Stomach (tissue), 4 donors: Measurements from ENCODE around the gene HPGDS.

ENCODE experiments used
- POLR2A ChIP-seq, 4 donors: fragments of 450-650 bp; IDR thresholded peaks; one replicate each; pipeline ENCODE4 v1.6.1; 2016; ENCODE audit warnings: antibody characterized with exemption in 4 of 4, control low read depth in 2 of 4, mild to moderate bottlenecking in 1 of 4, moderate library complexity in 1 of 4
- TF ChIP-seq, protein P1 (sequence below), 7 experiments: fragments of 450-650 bp in 4 of 7; fragments of 200-600 bp in 3 of 7; sonication (generic) in 3 of 7; IDR thresholded peaks; one replicate each; pipeline ENCODE4 v1.5.1; 2016 to 2019; ENCODE audit warnings: antibody characterized with exemption in 7 of 7, control low read depth in 2 of 7, mild to moderate bottlenecking in 1 of 7

DNA sequence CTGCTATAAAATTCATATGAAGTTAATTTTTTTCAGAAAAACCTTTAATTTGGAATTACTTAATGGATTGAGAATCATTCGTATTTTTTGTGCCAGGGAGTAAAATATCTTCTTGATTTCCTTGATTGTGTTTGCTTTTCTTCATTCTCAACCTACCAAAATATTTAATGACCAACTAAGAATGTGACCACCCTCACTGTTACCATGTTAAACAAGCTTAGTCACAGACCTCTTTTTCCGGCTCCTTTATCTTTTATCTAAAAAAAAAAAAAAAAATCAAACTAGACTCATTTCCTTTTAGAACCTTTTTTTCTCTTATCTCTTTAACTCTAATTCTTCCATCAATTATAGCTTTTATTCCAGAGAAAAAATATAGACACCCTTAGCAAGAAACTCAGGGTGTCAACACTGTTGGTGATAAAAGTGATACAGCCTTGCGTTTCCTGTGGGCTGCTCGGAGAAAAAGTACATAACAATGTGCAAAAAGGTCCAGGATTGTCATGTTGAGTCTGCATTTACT is 20.6 kb upstream of the HPGDS start:
- TF ChIP-seq, protein P1, sequence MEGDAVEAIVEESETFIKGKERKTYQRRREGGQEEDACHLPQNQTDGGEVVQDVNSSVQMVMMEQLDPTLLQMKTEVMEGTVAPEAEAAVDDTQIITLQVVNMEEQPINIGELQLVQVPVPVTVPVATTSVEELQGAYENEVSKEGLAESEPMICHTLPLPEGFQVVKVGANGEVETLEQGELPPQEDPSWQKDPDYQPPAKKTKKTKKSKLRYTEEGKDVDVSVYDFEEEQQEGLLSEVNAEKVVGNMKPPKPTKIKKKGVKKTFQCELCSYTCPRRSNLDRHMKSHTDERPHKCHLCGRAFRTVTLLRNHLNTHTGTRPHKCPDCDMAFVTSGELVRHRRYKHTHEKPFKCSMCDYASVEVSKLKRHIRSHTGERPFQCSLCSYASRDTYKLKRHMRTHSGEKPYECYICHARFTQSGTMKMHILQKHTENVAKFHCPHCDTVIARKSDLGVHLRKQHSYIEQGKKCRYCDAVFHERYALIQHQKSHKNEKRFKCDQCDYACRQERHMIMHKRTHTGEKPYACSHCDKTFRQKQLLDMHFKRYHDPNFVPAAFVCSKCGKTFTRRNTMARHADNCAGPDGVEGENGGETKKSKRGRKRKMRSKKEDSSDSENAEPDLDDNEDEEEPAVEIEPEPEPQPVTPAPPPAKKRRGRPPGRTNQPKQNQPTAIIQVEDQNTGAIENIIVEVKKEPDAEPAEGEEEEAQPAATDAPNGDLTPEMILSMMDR (IDR thresholded peaks at IDR 0.05): no peak
- TF ChIP-seq POLR2A (IDR thresholded peaks at IDR 0.05): no peak
